Sigmoid colon (tissue), 4 donors: ENCODE data around the gene NCAN.

Source experiments
- EP300 ChIP-seq, 4 donors: sonication (generic); formaldehyde crosslinking; IDR thresholded peaks; one replicate each; pipeline ENCODE4 v1.6.1; 2017; ENCODE audit warnings: antibody characterized with exemption in 4 of 4
- POLR2A ChIP-seq, 2 donors: fragments of 450-650 bp; IDR thresholded peaks; one replicate each; pipeline ENCODE4 v1.6.1; 2016; ENCODE audit warnings: antibody characterized with exemption in 2 of 2, mild to moderate bottlenecking in 2 of 2, moderate library complexity in 2 of 2
- POLR2AphosphoS5 ChIP-seq, 4 donors: sonication (generic); formaldehyde crosslinking; IDR thresholded peaks; one replicate each; pipeline ENCODE4 v1.6.1; 2017; ENCODE audit warnings: antibody characterized with exemption in 4 of 4
- TF ChIP-seq, protein P1 (sequence below), 4 experiments: fragments of 450-650 bp in 3 of 4; fragments of 200-600 bp in 1 of 4; IDR thresholded peaks; one replicate each; pipeline ENCODE4 v1.5.1; 2016 to 2019; ENCODE audit warnings: antibody characterized with exemption in 4 of 4, mild to moderate bottlenecking in 3 of 4, moderate library complexity in 2 of 4

DNA sequence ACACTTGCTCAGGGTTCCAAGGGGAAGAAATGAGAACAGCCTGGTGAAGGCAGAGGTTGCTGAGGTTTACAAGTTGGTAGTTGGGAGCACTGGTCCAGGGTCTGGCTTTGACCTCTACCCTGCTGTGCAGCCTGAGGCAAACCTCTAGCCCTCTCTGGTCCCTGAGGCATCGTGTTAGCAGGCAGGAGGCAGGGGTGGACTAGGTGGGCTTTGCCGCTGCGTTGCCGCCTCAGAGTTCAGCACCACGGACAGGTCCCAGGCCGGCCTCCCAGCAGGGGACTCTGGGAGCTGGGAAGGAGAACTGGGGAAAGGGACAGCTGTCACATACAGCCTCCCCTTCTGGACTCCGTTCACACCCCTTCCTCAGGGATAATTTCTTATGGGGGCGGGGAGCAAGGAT, 3.1 kb downstream of the NCAN start:
- no peak for TF ChIP-seq EP300 (IDR thresholded peaks at IDR 0.05)
- no peak for TF ChIP-seq POLR2AphosphoS5 (IDR thresholded peaks at IDR 0.05)
- TF ChIP-seq, protein P1, sequence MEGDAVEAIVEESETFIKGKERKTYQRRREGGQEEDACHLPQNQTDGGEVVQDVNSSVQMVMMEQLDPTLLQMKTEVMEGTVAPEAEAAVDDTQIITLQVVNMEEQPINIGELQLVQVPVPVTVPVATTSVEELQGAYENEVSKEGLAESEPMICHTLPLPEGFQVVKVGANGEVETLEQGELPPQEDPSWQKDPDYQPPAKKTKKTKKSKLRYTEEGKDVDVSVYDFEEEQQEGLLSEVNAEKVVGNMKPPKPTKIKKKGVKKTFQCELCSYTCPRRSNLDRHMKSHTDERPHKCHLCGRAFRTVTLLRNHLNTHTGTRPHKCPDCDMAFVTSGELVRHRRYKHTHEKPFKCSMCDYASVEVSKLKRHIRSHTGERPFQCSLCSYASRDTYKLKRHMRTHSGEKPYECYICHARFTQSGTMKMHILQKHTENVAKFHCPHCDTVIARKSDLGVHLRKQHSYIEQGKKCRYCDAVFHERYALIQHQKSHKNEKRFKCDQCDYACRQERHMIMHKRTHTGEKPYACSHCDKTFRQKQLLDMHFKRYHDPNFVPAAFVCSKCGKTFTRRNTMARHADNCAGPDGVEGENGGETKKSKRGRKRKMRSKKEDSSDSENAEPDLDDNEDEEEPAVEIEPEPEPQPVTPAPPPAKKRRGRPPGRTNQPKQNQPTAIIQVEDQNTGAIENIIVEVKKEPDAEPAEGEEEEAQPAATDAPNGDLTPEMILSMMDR (IDR thresholded peaks at IDR 0.05) = no peak
- no peak for TF ChIP-seq POLR2A (IDR thresholded peaks at IDR 0.05)
